ENCODE data around the gene XAB2.

XAB2 gene

GRCh38 chr19:7632340-7633203, 3.2 kb upstream of the XAB2 start:
- DNase-seq: no peak

GRCh38 chr19:7631577-7631976, 2.2 kb upstream of the XAB2 start:
- no peak for DNase-seq

GRCh38 chr19:7628589-7629311, 595 bp downstream of the XAB2 start:
- no peak for DNase-seq

GRCh38 chr19:7627166-7627565, 2.2 kb downstream of the XAB2 start:
- no peak for DNase-seq

GRCh38 chr19:7625763-7626372, 3.5 kb downstream of the XAB2 start:
- DNase-seq: no peak

GRCh38 chr19:7624810-7625209, 4.5 kb downstream of the XAB2 start:
- no peak for DNase-seq

GRCh38 chr19:7623725-7624603, 5.4 kb downstream of the XAB2 start:
- DNase-seq: no peak

GRCh38 chr19:7622933-7623685, 6.2 kb downstream of the XAB2 start:
- no peak for DNase-seq

- DNase-seq: no peak
Measured at GRCh38 chr19:7620442-7621412, 8.6 kb downstream of the XAB2 start.

GRCh38 chr19:7619671-7620441, 9.5 kb downstream of the XAB2 start:
- no peak for DNase-seq

GRCh38 chr19:7618771-7619510, 10.4 kb downstream of the XAB2 start:
- no peak for DNase-seq

GRCh38 chr19:7618348-7618747, 11.0 kb downstream of the XAB2 start:
- no peak for DNase-seq

GRCh38 chr19:7617735-7618134, 11.6 kb downstream of the XAB2 start:
- DNase-seq: no peak

GRCh38 chr19:7617172-7617571, 12.2 kb downstream of the XAB2 start:
- no peak for DNase-seq

- DNase-seq: no peak
Measured at GRCh38 chr19:7614859-7615741, 14.2 kb downstream of the XAB2 start.

- DNase-seq: no peak
Measured at GRCh38 chr19:7612282-7613274, 16.8 kb downstream of the XAB2 start.

Measured in amniotic stem cell (primary cell).